ENCODE results near the gene SBF2. TPM values are rescaled to one million over a fixed set of nuclear protein-coding genes. Genes with fewer than 3 reads are reported as not detected.
"Not testable (repeated sequence)": the region's sequence is repeated elsewhere in the genome, so short reads cannot be mapped to it uniquely, and the experiment has no call there.

SBF2 gene
- total RNA-seq, 2 donors from 2014 or later = 30.5 to 47.0 TPM

DNA sequence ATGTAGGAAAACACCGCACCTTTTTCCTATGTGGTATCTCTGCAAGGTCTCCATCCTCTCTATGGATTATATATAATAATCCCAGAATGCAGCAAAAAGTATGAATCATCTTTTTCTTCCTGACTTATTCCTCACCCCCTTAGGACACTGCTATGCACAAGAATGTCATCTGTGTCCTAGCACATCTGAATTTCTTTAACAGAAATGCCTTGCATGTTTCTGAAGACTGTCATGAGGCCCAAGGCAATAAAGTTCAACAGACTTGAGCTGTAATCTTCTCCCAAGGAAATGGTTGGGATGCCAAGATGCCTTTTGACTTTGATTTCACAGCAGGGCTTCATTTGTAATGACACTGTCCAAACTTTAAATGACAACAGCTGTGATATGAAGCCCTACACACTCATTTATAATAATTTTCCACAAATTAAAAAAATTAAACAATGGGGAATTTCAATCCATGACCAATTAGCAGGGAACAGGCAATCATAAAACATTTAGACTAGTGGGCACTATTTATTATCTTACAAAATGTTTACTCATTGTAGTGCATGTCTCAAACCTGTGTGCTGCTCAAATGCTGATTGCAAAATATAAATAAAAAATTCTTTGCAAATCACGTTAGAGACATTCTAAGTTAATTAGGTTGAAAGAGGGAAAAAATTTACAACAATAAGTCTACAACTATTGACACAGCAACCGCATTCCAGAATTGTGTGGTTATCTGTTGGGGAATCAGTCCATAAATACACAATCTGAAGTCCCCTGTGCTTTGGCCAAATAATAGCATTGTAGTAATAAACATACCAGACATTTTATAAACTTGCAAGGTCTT, 387.8 kb downstream of the SBF2 start:
- H3K4me1 ChIP-seq = no peaks in the 10 kb centered on the region
- no peak overlapping the region for H3K4me3 ChIP-seq
- no peak overlapping the region for H3K27ac ChIP-seq
- no peaks in the 10 kb centered on the region for H3K27me3 ChIP-seq
- intact Hi-C loops (cut with DNase I) = no loop called here
- H3K9ac ChIP-seq (ENCODE audit: low read depth in 2 of 2, low read length in 2 of 2) = no peak overlapping the region
- H3K36me3 ChIP-seq = no peaks in the 10 kb centered on the region
- TF ChIP-seq, protein P1, sequence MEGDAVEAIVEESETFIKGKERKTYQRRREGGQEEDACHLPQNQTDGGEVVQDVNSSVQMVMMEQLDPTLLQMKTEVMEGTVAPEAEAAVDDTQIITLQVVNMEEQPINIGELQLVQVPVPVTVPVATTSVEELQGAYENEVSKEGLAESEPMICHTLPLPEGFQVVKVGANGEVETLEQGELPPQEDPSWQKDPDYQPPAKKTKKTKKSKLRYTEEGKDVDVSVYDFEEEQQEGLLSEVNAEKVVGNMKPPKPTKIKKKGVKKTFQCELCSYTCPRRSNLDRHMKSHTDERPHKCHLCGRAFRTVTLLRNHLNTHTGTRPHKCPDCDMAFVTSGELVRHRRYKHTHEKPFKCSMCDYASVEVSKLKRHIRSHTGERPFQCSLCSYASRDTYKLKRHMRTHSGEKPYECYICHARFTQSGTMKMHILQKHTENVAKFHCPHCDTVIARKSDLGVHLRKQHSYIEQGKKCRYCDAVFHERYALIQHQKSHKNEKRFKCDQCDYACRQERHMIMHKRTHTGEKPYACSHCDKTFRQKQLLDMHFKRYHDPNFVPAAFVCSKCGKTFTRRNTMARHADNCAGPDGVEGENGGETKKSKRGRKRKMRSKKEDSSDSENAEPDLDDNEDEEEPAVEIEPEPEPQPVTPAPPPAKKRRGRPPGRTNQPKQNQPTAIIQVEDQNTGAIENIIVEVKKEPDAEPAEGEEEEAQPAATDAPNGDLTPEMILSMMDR (IDR thresholded peaks at IDR 0.05) = no peak
- H3K9me3 ChIP-seq = no peaks in the 10 kb centered on the region
- no peak for DNase-seq

GRCh38 chr11:9905501-9905951, 388.5 kb downstream of the SBF2 start:
- Histone ChIP-seq H3K4me1 (no peaks in the 10 kb centered on the region), H3K9ac (ENCODE audit: low read depth in 2 of 2, low read length in 2 of 2) (no peak overlapping the region), H3K9me3 (no peaks in the 10 kb centered on the region), H3K27me3 (no peaks in the 10 kb centered on the region), H3K27ac (no peak overlapping the region), H3K36me3 (no peaks in the 10 kb centered on the region), H3K4me3 (no peak overlapping the region)
- intact Hi-C loops (cut with DNase I) = no loop called here
- no peak for DNase-seq
- TF ChIP-seq, protein P1 (IDR thresholded peaks at IDR 0.05) = no peak

DNA sequence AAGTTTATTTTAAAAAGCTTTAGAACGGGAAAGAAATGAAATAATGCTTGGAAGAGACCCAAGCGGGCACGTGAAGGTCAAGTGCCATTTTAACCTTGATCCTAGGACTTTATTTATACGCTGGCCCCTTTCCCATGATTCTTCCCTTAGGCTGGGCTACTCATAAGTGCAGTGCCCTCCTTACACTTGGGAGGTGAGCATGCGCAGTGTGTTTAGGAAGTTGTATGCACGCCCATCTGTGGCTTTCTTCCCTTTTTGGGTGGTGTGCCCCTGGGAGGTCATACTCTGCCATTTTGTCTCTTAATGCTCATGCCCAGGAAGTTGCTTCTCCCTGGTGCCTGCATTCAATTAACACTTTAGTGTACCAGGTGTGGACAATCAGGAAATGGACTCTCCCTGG, 390.4 kb downstream of the SBF2 start:
- Histone ChIP-seq H3K27me3 (no peaks in the 10 kb centered on the region), H3K36me3 (no peaks in the 10 kb centered on the region), H3K4me1 (no peaks in the 10 kb centered on the region), H3K9me3 (no peaks in the 10 kb centered on the region), H3K27ac (no peak overlapping the region), H3K4me3 (no peak overlapping the region), H3K9ac (ENCODE audit: low read depth in 2 of 2, low read length in 2 of 2) (no peak overlapping the region)
- TF ChIP-seq, protein P1 (IDR thresholded peaks at IDR 0.05) = no peak
- no peak for DNase-seq
- intact Hi-C loops (cut with DNase I) = no loop called here

DNA sequence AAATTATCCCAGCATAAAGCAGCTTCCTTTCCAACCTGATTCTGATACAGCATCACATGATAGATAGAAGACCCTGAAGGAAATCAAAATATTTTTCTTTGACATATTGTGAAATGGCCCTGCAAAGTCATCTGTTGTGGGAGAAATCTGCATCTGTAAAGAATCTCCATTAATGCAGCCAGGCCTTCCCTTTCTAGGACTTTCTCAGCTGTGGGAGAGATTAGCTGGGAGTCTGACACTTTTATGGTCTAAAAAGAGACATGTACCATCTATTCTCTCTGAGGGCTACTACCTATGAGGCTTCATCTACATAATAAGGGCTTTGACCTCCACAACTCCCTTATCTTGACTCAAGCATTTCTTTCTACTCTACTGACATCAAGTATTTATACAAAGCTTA, 392.1 kb downstream of the SBF2 start:
- TF ChIP-seq, protein P1 (IDR thresholded peaks at IDR 0.05) = no peak
- no peak for DNase-seq
- no peak overlapping the region for H3K4me3 ChIP-seq
- no peaks in the 10 kb centered on the region for H3K27me3 ChIP-seq
- no peak overlapping the region for H3K27ac ChIP-seq
- intact Hi-C loops (cut with DNase I) = no loop called here
- no peaks in the 10 kb centered on the region for H3K36me3 ChIP-seq
- H3K4me1 ChIP-seq = no peaks in the 10 kb centered on the region
- H3K9ac ChIP-seq (ENCODE audit: low read depth in 2 of 2, low read length in 2 of 2) = no peak overlapping the region
- no peaks in the 10 kb centered on the region for H3K9me3 ChIP-seq

DNA sequence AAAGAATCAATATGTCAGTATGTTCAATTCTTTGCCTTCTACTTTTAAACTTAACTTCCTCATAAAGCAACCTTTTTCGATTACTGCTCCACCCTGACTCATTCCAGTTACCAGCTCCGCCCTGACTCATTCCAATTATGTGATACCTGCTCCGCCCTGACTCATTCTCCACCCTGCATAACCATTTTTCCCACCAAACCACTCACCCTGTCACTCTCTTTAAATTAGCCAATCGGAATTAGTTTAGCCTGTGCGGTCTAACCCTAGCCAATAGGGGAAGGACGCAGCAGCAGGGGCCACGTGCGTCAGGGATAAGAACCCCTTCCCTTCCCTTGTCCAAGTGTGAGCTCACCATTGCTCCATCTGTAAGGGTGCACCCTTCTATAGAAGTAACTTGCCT, 393.8 kb downstream of the SBF2 start:
- H3K27ac ChIP-seq; H3K36me3 ChIP-seq; H3K4me1 ChIP-seq; intact Hi-C loops (cut with DNase I); H3K4me3 ChIP-seq; H3K27me3 ChIP-seq; H3K9me3 ChIP-seq; H3K9ac ChIP-seq (ENCODE audit: low read depth in 2 of 2, low read length in 2 of 2): not testable (repeated sequence)
- peak; percentile 26 for DNase-seq

- TF ChIP-seq, protein P1 (IDR thresholded peaks at IDR 0.05) = no peak
- intact Hi-C loops (cut with DNase I) = no loop called here
- H3K27ac ChIP-seq = no peak overlapping the region
- H3K9ac ChIP-seq (ENCODE audit: low read depth in 2 of 2, low read length in 2 of 2) = no peak overlapping the region
- H3K27me3 ChIP-seq = no peaks in the 10 kb centered on the region
- no peak for DNase-seq
- no peak overlapping the region for H3K4me3 ChIP-seq
- no peaks in the 10 kb centered on the region for H3K4me1 ChIP-seq
- no peaks in the 10 kb centered on the region for H3K9me3 ChIP-seq
- no peaks in the 10 kb centered on the region for H3K36me3 ChIP-seq
Measured at GRCh38 chr11:9899676-9900075, 394.3 kb downstream of the SBF2 start.

Data from colonic mucosa (tissue), 4 donors.